ENCODE measurements around the gene NSUN2. TPM values are rescaled to one million over a fixed set of nuclear protein-coding genes. Genes with fewer than 3 reads are reported as not detected.

Gene NSUN2
- polyA plus RNA-seq, 1 experiment, result 31.2 TPM

GRCh38 chr5:6615034-6615815 lies 17.6 kb downstream of the NSUN2 start:
- Histone ChIP-seq H3K36me3 (ENCODE audit: control insufficient read depth, insufficient read depth, low read length) (peaks cover 28% of the 10 kb centered on the region), H3K27me3 (ENCODE audit: control insufficient read depth, insufficient read depth, low read length) (no peaks in the 10 kb centered on the region), H3K4me3 (ENCODE audit: low read depth, low read length) (no peak overlapping the region)
- no peak for DNase-seq (ENCODE audit: low read depth)
- ChIA-PET CTCF (interaction anchor here (0.6 to 1.0 kb wide), 4 partner anchors 18 to 721 kb away, joined by 3 to 4 read pairs (median 3); partner anchors contain the start of genes NSUN2 and SRD5A1), POLR2A (no interaction called here)
- TF ChIP-seq CTCF (IDR thresholded peaks at IDR 0.05; ENCODE audit: insufficient read depth, low read depth, low read length), result no peak

DNA sequence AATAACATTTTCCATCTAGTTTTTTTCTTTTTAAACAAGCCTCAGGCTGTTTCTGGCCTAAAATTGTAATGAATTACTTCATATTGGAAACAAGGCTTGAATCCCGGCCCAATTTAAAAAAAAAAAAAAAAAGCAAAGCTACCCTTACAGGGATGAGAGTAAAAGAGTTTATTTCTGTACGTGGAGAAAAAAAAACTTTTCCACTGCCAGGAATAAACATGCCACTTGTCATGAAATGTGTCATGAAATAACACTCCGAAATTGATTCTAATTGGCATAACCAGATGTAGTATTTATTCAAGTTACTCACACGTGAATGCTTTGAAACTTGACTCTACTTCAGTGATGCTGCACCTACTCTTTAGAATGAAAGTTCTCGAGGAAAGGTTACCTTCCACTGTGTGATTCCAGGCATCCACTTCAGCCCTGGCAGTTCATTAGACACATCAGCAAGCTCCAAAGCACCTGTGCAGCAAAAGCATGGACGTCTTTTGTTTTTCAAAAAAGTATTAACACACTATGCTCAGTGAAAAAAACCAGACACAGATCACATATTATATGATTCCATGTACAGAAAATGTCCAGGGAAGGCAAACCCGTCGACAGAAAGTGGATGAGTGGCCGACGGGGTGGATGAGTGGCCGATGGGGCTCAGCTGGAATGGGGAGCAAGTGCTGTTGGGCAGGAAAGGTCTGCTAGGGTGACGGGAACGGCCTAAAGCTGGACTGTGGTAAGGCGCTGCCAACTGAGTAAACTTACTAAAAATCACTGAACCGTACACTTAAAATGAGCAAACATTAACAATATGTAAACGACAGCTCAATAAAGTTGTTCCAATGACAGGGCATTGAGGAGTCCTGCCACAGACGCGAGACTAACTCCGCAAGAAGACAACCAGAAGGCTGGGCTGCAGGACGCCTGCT lies 21.2 kb downstream of the NSUN2 start:
- DNase-seq (ENCODE audit: low read depth), result no peak
- H3K27me3 ChIP-seq (ENCODE audit: control insufficient read depth, insufficient read depth, low read length), result no peaks in the 10 kb centered on the region
- POLR2A ChIA-PET, result no interaction called here
- no peak overlapping the region for H3K4me3 ChIP-seq (ENCODE audit: low read depth, low read length)
- CTCF ChIA-PET, result no interaction called here
- no peak for TF ChIP-seq CTCF (IDR thresholded peaks at IDR 0.05; ENCODE audit: insufficient read depth, low read depth, low read length)
- peaks cover 35% of the 10 kb centered on the region for H3K36me3 ChIP-seq (ENCODE audit: control insufficient read depth, insufficient read depth, low read length)

DNA sequence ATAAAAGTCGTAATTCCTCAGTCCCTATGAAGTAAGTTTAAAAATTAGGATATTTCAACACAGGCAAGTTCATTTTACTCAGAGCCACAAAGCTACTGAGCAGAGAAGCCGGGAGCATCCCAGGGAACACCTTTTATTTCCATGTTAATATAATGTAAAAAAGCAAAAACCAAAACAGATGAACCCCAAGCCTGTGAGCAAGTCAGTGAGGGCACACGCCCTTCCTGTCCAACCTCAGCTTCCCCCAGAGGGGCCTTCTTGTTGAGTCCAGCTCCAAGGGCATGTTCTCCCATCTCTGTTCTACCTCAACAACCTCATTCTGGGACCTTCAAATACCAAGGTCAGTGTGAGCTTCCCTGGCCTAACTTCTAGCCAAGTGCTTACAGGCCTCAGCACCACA lies 24.8 kb downstream of the NSUN2 start:
- peaks cover 38% of the 10 kb centered on the region for H3K36me3 ChIP-seq (ENCODE audit: control insufficient read depth, insufficient read depth, low read length)
- POLR2A ChIA-PET, result no interaction called here
- no peaks in the 10 kb centered on the region for H3K27me3 ChIP-seq (ENCODE audit: control insufficient read depth, insufficient read depth, low read length)
- DNase-seq (ENCODE audit: low read depth), result no peak
- TF ChIP-seq CTCF (IDR thresholded peaks at IDR 0.05; ENCODE audit: insufficient read depth, low read depth, low read length), result no peak
- CTCF ChIA-PET, result interaction anchor here (1.4 kb wide), 1 partner anchor 143 kb away, joined by 3 read pairs; no protein-coding TSS in a partner anchor
- no peak overlapping the region for H3K4me3 ChIP-seq (ENCODE audit: low read depth, low read length)

GRCh38 chr5:6607559-6607936 lies 25.3 kb downstream of the NSUN2 start:
- CTCF ChIA-PET, result interaction anchor here (1.4 kb wide), 1 partner anchor 143 kb away, joined by 3 read pairs; no protein-coding TSS in a partner anchor
- Histone ChIP-seq H3K4me3 (ENCODE audit: low read depth, low read length) (no peak overlapping the region), H3K27me3 (ENCODE audit: control insufficient read depth, insufficient read depth, low read length) (no peaks in the 10 kb centered on the region), H3K36me3 (ENCODE audit: control insufficient read depth, insufficient read depth, low read length) (peaks cover 35% of the 10 kb centered on the region)
- DNase-seq (ENCODE audit: low read depth), result no peak
- TF ChIP-seq CTCF (IDR thresholded peaks at IDR 0.05; ENCODE audit: insufficient read depth, low read depth, low read length), result no peak
- POLR2A ChIA-PET, result no interaction called here

All from BJ (cell line).